Ecto neural progenitor cell (in vitro differentiated cells): ENCODE results near the gene MTUS2.
"Not testable (repeated sequence)": the region's sequence is repeated elsewhere in the genome, so short reads cannot be mapped to it uniquely, and the experiment has no call there.

Source experiments
- DNase-seq: peaks from one replicate; pipeline ENCODE4 v3.0.0-alpha.2; 2018; ENCODE audit warnings: low spot score

Gene MTUS2

DNA sequence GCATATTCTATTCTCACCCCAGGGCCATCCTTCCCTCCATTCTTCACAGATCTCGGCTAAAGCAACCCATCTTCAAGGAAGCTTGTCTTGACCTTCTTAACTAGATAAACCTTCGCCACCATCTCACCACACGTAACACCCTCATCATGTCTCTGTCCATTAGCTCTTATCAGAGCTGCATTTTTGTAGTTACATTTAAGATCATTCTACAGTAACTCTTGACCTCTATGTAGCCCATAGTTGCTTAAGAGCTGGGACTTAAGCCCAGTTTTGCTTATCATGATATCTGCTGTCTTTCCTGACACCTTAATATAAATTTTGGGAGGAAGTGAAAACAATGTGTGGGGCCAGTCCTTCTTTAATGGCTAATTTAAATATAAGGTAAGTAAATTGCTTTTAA lies 345.1 kb downstream of the MTUS2 start:
- DNase-seq: no peak

DNA sequence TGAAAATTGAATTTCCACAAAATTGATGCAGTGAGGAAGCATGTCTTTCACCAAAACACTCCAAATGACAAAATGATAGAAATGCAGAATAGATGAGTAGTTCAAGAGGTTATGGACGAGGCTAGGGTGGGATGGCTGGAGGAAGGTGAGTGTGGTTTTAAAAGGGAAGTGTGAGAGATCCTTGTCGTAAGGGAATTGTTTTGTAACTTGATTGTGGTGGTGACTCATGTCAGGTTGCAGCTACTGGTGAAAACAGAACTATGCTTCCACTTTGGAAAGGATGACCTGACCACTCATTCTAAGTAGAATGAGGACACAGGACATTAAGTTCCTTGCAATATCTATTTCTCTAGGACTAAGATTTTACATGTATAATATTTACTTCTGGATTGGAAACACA lies 345.7 kb downstream of the MTUS2 start:
- no peak for DNase-seq

DNA sequence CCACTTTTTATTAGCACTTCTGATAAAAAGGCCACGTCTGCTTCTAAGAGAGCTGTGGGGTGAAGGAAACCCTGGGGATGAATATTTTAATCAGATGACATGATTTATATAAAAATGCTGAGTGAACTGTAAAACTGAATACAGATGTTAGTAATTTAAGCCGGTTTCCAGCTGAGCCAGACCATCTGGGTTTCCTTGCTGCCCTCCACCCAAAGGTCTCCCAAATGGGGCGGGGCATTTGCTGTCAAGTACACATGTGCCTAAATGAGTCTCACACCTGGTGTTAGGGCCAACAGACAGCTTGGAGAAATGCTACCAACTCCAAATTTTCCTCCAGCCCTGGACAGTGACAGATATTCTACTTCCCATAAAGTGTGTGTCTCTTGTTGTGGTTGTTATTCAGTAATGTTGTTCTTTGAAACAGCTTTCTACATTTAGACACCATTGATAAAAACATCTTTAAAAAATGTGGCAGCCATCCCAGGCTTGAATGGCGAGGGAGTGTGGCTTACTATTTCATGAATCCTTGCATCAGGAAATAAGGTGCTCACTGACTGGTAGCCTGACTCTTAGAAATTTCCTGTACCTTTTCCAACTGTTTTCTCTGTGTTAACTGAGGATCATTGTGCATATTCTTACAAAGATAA lies 350.4 kb downstream of the MTUS2 start:
- no peak for DNase-seq

DNA sequence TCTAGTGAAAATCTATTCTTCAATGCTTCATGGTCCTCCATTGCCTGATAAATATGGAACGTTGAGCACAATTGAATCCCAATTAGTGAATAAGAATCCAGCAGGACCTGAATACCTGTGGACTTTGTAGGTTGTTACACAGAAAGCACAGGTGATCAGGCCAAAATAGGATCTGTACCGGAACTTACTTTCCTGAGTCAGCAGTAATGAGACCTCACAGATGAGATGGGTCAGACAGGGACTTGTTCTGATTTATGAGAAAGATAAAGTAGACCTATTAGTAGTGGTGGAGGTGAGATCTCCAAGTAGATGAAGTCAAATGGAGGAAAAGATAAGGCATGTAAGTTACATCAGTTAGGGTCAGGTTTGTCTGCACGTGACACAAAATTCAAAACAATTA lies 351.1 kb downstream of the MTUS2 start:
- no peak for DNase-seq

DNA sequence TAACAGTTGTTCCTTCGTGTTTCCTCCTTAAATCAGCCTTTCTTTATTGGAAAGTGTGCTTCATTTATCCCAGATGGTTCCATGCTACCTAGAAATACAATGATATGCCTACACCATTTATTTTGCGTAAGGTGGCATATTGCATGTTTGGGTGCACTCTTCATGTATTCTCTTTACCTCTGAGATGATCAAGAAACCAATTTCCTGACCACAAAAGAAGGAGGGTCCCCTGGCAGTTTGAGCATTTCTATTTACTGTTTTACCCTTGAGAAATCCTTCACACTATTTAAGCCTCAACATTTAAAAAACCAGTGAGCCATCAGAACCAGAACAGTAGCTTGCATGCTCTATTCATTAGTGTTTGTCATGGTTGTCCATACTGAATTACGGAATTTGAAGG lies 354.0 kb downstream of the MTUS2 start:
- no peak for DNase-seq

DNA sequence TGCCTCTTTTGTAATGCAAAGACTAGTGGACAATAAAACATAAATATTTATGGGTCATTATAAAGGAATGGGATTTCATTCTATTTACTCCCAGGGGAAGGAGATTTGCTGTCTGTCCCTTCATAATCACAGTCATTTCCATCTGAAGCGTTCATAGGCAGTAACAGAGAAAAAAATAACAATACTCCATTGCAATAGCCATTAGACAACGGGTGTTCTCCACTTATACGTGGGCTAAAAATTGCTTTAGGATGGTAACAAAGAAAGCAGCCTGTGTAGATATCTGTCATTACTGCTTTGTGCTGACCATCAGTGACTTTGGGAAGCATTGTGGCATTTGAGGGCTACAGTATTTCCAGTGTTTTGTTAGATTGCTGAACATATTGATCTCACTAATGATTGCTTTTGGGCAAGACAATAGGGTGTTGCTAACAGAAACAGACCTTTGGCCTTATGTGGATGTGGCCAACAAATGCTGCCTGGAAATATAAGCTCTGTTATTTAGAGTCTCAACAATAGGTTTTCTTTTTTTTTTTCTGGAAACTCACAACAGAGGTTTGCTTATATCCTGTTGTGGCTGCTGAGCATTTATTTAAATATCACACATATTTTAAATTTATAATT lies 355.2 kb downstream of the MTUS2 start:
- DNase-seq: no peak

DNA sequence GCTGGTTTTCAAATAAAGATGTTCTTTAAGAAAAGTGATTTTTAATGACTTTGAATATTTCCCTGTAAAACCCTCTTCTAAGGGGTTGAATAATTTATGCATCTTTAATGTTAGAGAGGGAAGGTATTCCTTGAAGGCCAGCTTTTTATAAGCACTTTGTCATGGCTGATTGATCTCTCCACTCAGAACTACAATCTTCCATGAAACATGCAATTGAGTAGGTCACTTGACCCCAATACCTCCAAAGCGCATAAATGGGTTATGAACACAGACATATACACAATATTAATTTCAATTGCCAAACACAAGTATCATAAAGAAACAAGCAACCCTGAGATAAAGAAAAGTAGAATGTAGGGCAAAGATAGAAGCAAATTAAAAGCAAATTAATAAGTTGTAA lies 359.9 kb downstream of the MTUS2 start:
- DNase-seq: no peak

DNA sequence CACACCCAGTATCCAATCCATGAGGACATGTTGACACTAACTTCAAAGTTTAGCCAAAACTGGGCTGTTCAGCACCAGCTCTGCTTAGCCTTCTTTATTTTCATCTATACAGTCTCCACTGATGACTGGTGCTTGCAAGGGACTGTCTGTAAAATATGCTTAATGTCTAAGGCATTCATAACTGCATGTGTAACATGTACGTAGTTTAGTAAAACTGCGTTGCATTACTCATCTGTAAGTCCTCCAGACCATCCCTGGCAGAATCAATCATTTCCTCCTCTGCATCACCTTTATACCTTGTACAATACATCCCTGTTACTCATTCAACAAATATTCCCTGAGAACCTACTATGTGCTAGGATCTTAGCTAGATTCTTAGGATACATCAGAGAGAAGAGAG lies 362.1 kb downstream of the MTUS2 start:
- DNase-seq: no peak

DNA sequence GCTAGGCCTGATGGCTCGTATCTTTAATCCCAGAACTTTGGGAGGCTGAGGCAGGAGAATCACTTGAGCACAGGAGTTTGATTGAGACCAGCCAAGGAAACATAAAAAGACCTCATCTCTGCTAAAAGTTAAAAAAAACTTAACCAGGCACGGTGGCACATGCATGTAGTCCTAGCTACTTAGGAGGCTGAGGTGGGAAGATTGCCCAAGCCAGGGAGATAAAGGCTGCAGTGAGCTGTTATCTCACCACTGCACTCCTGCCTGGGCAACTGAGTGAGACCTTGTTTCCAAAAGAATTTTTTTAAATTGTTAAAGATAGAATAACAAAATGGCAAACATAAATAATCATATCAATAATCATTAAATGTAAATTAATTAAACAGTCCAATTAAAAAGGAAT lies 365.8 kb downstream of the MTUS2 start:
- no peak for DNase-seq

DNA sequence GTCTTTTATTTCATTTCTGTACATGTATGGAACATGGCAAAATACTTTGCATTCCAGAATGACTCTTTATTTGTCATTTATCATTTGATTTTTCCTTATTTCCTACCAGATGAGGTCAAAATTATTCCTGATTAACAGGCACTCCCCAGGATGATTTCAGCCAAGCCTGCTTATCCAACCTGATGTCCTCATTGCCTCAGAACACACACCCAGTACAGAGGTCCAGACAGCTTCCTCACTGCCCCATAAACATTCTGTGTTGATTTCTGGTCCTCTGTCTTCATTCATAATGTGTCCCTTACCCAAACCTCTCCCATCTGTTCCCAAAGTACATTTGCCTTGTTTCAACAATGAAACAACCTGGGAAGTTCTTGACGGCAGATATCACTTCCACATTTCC lies 367.4 kb downstream of the MTUS2 start:
- no peak for DNase-seq

DNA sequence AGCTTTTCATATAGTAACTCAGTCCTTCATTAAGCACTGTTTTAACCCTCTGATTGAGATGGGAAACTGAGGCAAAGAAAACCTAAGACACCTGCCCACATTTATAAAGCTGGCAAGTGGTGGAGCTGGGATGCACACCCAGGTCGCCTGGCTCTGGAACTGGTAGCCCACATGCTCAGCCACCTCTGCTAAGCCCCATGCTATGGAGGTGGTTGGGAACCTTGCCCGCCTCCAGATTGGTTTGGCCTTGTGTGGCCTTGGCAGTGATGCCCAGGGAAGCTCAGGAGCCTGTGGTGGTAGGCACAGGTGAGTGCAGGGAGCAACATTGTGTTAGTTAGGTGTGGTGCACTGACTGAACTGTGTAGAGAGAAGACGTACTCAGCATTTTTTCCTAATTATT lies 370.2 kb downstream of the MTUS2 start:
- DNase-seq: no peak

DNA sequence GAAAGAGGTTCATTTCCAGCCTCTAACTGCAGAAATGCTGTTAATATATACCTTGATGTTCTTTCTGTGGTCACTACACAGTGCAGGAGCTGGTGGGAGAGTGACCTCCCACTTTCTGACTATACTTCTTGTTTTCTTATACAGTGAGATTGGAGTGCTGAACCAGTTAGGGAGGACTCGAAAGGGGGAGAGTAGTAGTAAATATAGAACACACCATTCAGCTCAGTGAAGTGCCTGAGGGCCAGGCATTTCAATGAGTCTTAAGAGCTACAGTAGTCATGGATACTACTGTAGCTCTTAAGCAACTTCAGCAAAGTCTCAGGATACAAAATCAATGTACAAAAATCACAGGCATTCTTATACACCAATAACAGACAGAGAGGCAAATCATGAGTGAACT lies 372.9 kb downstream of the MTUS2 start:
- no peak for DNase-seq

DNA sequence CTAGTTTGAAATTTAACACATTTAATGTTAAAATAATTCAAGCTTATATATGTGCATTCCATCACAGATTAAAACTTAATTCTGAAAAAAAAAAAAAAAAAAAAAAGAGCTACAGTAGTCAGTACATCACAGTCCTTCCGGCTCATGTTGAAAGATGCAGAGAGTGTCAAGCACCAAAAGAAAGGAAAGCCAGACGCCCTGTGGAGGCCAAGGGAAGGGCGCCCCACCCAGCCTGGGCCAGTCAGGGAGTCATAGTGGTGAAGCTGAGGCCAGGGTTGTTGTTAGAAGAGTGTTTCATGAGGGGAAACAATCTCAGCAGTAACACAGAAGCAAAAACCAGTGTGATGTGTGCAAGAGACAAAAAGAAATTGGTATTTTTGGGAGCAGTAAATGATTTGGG lies 375.3 kb downstream of the MTUS2 start:
- no peak for DNase-seq

DNA sequence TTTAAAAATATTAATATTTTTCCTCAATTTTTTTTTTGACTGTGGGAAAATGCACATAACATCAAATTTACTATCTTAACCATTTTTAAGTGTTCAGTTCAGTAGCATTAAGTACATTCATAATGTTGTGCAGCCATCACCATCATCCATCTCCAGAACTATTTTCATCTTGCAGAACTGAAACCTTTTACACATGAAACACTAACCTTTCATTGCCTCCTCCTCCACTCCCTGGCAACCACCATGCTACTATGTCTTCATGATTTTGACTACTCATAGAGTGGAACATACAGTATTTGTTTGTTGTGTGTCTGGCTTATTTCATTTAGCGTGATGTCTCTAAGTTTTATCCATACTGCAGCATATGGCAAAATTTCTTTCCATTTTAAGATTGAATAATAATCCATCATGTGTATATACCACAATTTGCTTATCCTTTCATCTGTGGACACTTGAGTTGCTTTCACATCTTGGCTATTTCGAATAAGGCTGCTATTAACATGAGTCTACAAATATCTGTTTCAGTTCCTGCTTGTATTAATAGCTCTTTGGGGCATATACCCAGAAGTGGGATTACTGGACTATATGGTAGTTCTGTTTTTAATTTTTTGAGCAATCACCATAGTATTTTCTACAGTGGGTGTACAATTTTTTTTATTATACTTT lies 376.4 kb downstream of the MTUS2 start:
- no peak for DNase-seq

DNA sequence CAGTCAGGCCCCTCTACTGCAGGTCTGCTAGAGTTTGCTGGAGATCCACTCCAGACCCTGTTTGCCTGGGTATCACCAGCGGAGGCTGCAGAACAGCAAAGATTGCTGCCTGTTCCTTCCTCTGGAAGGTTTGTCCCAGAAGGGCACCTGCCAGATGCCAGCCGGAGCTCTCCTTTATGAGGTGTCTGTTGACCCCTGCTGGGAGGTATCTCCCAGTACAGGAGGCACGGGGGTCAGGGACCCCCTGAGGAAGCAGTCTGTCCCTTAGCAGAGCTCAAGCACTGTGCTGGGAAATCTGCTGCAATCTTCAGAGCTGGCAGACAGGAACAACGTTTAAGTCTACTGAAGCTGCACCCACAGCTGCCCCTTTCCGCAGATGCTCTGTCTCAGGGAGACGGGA lies 382.6 kb downstream of the MTUS2 start:
- not testable (repeated sequence) for DNase-seq

DNA sequence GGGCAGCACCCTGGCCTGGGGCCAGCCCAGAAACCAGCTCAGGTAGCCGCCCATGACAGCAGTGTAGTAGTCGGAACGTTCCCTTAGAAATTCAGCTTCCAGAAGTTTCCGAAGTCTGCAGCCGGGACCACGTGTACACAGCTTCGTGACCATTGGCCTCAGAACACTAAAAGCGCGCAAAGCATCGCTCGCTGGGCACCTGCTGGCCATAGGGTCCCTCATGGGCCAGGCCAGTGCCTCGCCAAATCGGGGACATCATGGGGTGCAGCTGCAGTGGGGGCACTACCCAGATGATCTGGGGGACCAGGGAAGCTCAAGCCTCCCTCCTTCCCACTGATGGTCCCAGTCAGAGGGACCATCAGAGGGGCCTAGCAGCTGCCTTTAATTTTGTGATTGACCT lies 384.5 kb downstream of the MTUS2 start:
- no peak for DNase-seq

DNA sequence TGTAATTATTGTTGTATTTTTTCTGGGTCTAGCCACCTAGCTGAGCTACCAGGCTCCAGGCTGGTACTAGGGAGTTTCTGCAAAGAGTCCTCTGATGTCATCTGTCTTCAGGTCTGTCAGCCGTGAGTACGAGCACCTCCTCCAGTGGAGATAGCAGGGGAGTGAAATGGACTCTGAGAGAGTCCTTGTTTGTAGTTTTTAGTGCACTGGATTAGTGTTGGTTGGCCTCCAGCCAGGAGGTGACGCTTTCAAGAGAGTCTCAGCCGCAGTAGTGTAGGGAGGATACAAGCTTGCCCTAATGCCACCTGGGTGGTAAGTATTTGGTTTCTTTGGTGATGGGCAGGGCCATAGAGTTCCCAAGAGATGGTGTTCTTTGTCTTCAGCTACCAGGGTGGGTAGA lies 390.5 kb downstream of the MTUS2 start:
- no peak for DNase-seq

DNA sequence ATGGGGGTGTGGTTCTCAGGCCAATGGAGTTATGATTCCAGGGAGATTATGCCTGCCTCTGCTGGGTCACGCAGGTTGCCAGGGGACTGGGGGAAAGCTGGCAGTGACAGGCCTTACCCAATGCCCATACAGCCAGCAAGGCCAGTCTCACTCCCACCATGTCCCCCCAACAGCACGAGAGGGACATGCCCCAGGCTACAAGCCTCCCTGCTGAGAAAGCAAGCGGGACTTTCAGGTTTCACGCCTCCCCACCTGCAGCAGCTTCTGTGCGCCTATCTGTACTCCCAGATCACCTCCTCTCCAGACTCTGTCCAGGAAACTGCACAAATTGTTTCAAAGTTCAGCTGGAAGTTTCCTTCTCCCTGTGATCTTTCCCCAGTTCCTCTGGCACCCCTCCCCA lies 391.0 kb downstream of the MTUS2 start:
- not testable (repeated sequence) for DNase-seq

DNA sequence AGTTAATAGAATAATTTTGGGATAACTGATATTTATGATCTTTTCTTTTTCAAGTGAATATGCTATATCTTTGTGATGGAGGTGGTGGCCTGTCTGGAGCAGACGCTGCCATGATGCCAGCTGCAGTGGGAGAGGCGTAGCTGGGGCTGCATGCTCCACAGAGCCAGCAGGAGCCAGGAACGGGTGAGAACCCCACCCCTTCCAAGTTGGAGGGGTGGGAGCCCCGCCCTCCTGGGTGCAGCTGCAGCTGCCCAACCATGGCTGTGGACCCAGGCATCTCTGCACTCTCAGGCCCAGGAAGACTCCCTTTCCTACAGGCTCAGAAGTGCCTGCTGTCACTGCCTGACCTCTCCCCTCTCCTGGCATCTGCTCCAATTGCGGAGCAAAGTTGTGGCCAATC lies 402.3 kb downstream of the MTUS2 start:
- DNase-seq: no peak

DNA sequence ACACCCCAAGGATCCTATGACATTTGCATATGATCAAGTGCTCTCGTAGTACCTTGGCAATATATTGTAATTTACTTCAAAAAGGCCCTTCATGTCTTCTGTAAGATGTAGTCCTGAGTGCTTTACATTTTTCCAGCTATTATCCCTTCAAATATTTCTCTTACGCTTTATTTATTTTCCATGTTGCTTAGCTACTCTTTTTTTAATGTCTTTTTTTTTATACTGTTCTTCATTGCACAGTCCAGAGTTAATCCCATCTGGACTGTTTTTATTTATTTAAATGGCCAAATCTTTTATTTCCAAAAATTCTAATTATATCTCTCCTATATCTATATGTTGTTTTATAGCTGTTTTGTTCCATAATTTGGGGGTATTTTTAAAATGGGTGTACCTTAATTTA lies 404.1 kb downstream of the MTUS2 start:
- DNase-seq: no peak

DNA sequence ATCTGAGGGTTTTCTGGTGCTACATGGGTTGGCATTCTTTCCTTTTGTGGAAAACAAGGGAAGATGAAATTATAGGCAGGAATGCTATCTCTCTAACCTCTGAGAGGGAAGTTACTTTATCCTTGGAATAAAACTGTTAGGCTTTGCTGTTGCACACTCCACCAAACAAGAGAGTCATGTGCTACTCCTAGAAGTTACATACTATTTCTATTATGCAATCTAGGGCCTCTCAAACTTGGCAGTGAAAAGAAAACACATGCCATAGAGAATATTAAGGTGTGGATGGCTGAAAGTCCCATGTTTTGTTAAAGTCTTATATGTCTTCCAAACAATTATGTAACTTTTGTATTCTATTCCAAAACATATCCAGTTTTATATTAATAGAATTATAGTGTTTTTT lies 407.4 kb downstream of the MTUS2 start:
- DNase-seq: no peak

DNA sequence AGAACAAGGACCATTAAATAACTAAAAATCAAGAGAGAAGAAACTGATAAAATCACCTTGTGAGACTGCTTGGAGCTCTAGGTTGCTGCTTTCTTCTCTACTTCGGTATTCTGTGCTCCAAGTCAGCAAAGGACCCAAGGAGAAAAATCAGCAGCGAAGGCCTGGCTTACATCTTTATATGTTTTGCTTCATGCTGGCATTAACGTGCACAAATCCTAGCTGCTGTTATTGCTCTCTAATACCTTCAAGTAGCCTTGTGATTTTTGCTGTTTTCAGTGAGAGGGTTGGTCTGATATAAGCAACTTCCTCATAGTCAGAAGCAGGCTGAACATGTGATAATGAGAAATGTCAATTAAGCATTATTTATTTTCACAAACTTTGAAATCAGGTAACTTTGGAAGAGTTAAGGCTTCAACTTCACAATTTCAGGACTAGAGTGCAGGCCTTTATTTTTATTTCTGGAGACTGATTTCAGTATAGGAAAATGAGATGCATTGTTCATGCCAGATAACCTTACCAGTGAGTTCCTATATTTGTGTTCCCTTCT lies 410.2 kb downstream of the MTUS2 start:
- DNase-seq: no peak
